HFFc6 (cell line): ENCODE data around the gene TP73. TPM values are rescaled to one million over a fixed set of nuclear protein-coding genes. Genes with fewer than 3 reads are reported as not detected.
"Not testable (repeated sequence)": the region's sequence is repeated elsewhere in the genome, so short reads cannot be mapped to it uniquely, and the experiment has no call there.

Experiments used
- DNase-seq: peaks from one replicate; pipeline ENCODE4 v3.0.0-alpha.2; 2018
- H3K27ac Mint-ChIP-seq: 2 replicates; pipeline ENCODE4 v1.8.0; 2020; ENCODE audit warnings: mild to moderate bottlenecking, mixed read lengths
- H3K27me3 Mint-ChIP-seq: 2 replicates; pipeline ENCODE4 v1.8.0; 2021; ENCODE audit warnings: mild to moderate bottlenecking, moderate library complexity, mixed read lengths; ENCODE audit not compliant: insufficient read depth
- H3K36me3 Mint-ChIP-seq: 2 replicates; pipeline ENCODE4 v1.8.0; 2021; ENCODE audit warnings: low read depth, mixed read lengths
- H3K4me1 Mint-ChIP-seq: 2 replicates; pipeline ENCODE4 v1.8.0; 2020; ENCODE audit warnings: low read depth, mixed read lengths
- H3K4me3 Mint-ChIP-seq: 2 replicates; pipeline ENCODE4 v1.8.0; 2020; ENCODE audit warnings: mild to moderate bottlenecking, moderate library complexity, mixed read lengths
- H3K9me3 Mint-ChIP-seq: 2 replicates; pipeline ENCODE4 v1.8.0; 2020; ENCODE audit warnings: mild to moderate bottlenecking, mixed read lengths
- total RNA-seq, 6 experiments: library from RNA; stranded (reverse); fragmentation: NEBNext Ultra II Directional; extraction: Animal tissue kit (Norgen Biotek cat#: 25700); gene quantifications; 2 replicates in 1 of 6; 3 replicates in 5 of 6; pipeline ENCODE4 v1.2.3, GENCODE V29; 2021
- TF ChIP-seq, protein P1 (sequence below): fragments of 200-600 bp; sonication (generic); IDR thresholded peaks from 2 replicates; pipeline ENCODE4 v1.5.0; 2021; ENCODE audit warnings: antibody characterized with exemption, mild to moderate bottlenecking

Gene TP73
- total RNA-seq, 6 experiments from 2014 or later = not detected

GRCh38 chr1:3617806-3618345 lies 34.4 kb upstream of the TP73 start:
- DNase-seq = no peak
- Mint-ChIP-seq H3K36me3 (no peaks in the 10 kb centered on the region), H3K27ac (no peak overlapping the region), H3K4me3 (no peak overlapping the region), H3K27me3 (peaks cover 9% of the 10 kb centered on the region), H3K9me3 (no peaks in the 10 kb centered on the region), H3K4me1 (peaks cover 27% of the 10 kb centered on the region)
- TF ChIP-seq, protein P1, sequence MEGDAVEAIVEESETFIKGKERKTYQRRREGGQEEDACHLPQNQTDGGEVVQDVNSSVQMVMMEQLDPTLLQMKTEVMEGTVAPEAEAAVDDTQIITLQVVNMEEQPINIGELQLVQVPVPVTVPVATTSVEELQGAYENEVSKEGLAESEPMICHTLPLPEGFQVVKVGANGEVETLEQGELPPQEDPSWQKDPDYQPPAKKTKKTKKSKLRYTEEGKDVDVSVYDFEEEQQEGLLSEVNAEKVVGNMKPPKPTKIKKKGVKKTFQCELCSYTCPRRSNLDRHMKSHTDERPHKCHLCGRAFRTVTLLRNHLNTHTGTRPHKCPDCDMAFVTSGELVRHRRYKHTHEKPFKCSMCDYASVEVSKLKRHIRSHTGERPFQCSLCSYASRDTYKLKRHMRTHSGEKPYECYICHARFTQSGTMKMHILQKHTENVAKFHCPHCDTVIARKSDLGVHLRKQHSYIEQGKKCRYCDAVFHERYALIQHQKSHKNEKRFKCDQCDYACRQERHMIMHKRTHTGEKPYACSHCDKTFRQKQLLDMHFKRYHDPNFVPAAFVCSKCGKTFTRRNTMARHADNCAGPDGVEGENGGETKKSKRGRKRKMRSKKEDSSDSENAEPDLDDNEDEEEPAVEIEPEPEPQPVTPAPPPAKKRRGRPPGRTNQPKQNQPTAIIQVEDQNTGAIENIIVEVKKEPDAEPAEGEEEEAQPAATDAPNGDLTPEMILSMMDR = no peak

- no peaks in the 10 kb centered on the region for H3K36me3 Mint-ChIP-seq
- H3K27ac Mint-ChIP-seq = no peak overlapping the region
- no peaks in the 10 kb centered on the region for H3K9me3 Mint-ChIP-seq
- TF ChIP-seq, protein P1 = no peak
- peaks cover 9% of the 10 kb centered on the region for H3K27me3 Mint-ChIP-seq
- DNase-seq = no peak
- peaks cover 28% of the 10 kb centered on the region for H3K4me1 Mint-ChIP-seq
- H3K4me3 Mint-ChIP-seq = no peak overlapping the region
These were observed 33.8 kb upstream of the TP73 start for GRCh38 chr1:3618531-3618880.

- H3K9me3 Mint-ChIP-seq = no peaks in the 10 kb centered on the region
- peaks cover 7% of the 10 kb centered on the region for H3K27me3 Mint-ChIP-seq
- peaks cover 28% of the 10 kb centered on the region for H3K4me1 Mint-ChIP-seq
These were observed 33.2 kb upstream of the TP73 start for GRCh38 chr1:3618881-3619671.

GRCh38 chr1:3620708-3621107 lies 31.6 kb upstream of the TP73 start:
- TF ChIP-seq, protein P1 = no peak
- no peak overlapping the region for H3K4me3 Mint-ChIP-seq
- H3K4me1 Mint-ChIP-seq = peaks cover 32% of the 10 kb centered on the region
- no peak overlapping the region for H3K27ac Mint-ChIP-seq
- no peaks in the 10 kb centered on the region for H3K36me3 Mint-ChIP-seq
- no peak for DNase-seq
- H3K9me3 Mint-ChIP-seq = no peaks in the 10 kb centered on the region
- peaks cover 5% of the 10 kb centered on the region; the same call in 1 of the 2 replicates for H3K27me3 Mint-ChIP-seq

More at GRCh38 chr1:3618881-3619671, 33.2 kb upstream of the TP73 start:
- DNase-seq = peak; percentile 70
- Mint-ChIP-seq H3K27ac (no peak overlapping the region), H3K4me3 (no peak overlapping the region), H3K36me3 (no peaks in the 10 kb centered on the region)
- TF ChIP-seq, protein P1 = peak; percentile 93

DNA sequence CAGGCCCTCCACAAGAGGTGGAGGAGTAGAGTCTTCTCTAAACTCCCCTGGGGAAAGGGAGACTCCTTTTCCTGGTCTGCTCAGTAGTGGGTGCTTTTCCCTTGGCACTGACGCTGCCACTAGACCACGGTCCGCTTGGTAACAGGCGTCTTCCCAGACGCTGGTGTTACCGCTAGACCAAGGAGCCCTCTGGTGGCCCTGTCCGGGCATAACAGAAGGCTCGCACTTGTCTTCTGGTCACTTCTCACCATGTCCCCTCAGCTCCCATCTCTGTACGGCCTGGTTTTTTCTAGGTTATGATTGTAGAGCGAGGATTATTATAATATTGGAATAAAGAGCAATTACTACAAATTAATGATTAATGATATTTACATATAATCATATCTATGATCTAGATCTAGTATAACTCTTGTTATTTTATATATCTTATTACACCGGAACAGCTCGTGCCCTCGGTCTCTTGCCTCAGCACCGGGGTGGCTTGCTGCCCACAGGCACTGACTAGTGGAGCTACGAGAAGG lies 31.1 kb upstream of the TP73 start:
- DNase-seq = peak; percentile 32
- H3K4me3 Mint-ChIP-seq, H3K36me3 Mint-ChIP-seq, H3K27ac Mint-ChIP-seq, H3K27me3 Mint-ChIP-seq, H3K9me3 Mint-ChIP-seq: not testable (repeated sequence)
- TF ChIP-seq, protein P1 = peak; percentile 80
- H3K4me1 Mint-ChIP-seq = peaks cover 37% of the 10 kb centered on the region

GRCh38 chr1:3622102-3622501 lies 30.2 kb upstream of the TP73 start:
- H3K9me3 Mint-ChIP-seq, DNase-seq, H3K4me3 Mint-ChIP-seq, H3K27ac Mint-ChIP-seq, H3K36me3 Mint-ChIP-seq, H3K27me3 Mint-ChIP-seq: not testable (repeated sequence)
- H3K4me1 Mint-ChIP-seq = peaks cover 38% of the 10 kb centered on the region
